ENCODE data around the gene GAB2.
"Not testable (repeated sequence)": the region's sequence is repeated elsewhere in the genome, so short reads cannot be mapped to it uniquely, and the experiment has no call there.

The GAB2 gene

GRCh38 chr11:78304201-78304600, 113.4 kb downstream of the GAB2 start:
- no peak for DNase-seq

GRCh38 chr11:78300108-78300839, 117.3 kb downstream of the GAB2 start:
- no peak for DNase-seq

GRCh38 chr11:78299000-78299710, 118.5 kb downstream of the GAB2 start:
- DNase-seq: no peak

- no peak for DNase-seq
Measured at GRCh38 chr11:78298291-78298771, 119.3 kb downstream of the GAB2 start.

GRCh38 chr11:78295991-78296930, 121.4 kb downstream of the GAB2 start:
- no peak for DNase-seq

GRCh38 chr11:78295347-78295746, 122.3 kb downstream of the GAB2 start:
- no peak for DNase-seq

GRCh38 chr11:78294100-78294499, 123.5 kb downstream of the GAB2 start:
- DNase-seq: not testable (repeated sequence)

- no peak for DNase-seq
Measured at GRCh38 chr11:78293536-78293935, 124.1 kb downstream of the GAB2 start.

GRCh38 chr11:78292109-78292803, 125.4 kb downstream of the GAB2 start:
- no peak for DNase-seq

GRCh38 chr11:78291503-78292108, 126.0 kb downstream of the GAB2 start:
- DNase-seq: no peak

- no peak for DNase-seq
Measured at GRCh38 chr11:78290293-78291176, 127.1 kb downstream of the GAB2 start.

- no peak for DNase-seq
Measured at GRCh38 chr11:78289552-78290292, 127.9 kb downstream of the GAB2 start.

GRCh38 chr11:78284260-78284659, 133.4 kb downstream of the GAB2 start:
- DNase-seq: no peak

GRCh38 chr11:78282821-78283220, 134.8 kb downstream of the GAB2 start:
- no peak for DNase-seq

GRCh38 chr11:78281511-78281910, 136.1 kb downstream of the GAB2 start:
- DNase-seq: no peak

- no peak for DNase-seq
Measured at GRCh38 chr11:78277314-78277994, 140.2 kb downstream of the GAB2 start.

- no peak for DNase-seq
Measured at GRCh38 chr11:78276311-78276710, 141.3 kb downstream of the GAB2 start.

- no peak for DNase-seq
Measured at GRCh38 chr11:78274739-78275138, 142.9 kb downstream of the GAB2 start.

- not testable (repeated sequence) for DNase-seq
Measured at GRCh38 chr11:78272625-78273269, 144.9 kb downstream of the GAB2 start.
